T-helper 1 cell treated with Interleukin-12 subunit alpha and Interleukin-12 subunit beta and Interleukin-4 antibody, amounts not matched to agents 30 μg/mL and 1 μg/mL, for 36 hours (primary cell): ENCODE measurements around the gene TCN2.

Experiments used
- H3K27ac Mint-ChIP-seq: one replicate; pipeline ENCODE4 v1.8.0; 2021; ENCODE audit warnings: mild to moderate bottlenecking, mixed read lengths
- H3K27me3 Mint-ChIP-seq: one replicate; pipeline ENCODE4 v1.8.0; 2021; ENCODE audit warnings: low read depth, mixed read lengths
- H3K36me3 Mint-ChIP-seq: one replicate; pipeline ENCODE4 v1.8.0; 2021; ENCODE audit warnings: low read depth, mixed read lengths
- H3K4me1 Mint-ChIP-seq: one replicate; pipeline ENCODE4 v1.8.0; 2021; ENCODE audit warnings: low read depth, mixed read lengths
- H3K4me3 Mint-ChIP-seq: one replicate; pipeline ENCODE4 v1.8.0; 2021; ENCODE audit warnings: mild to moderate bottlenecking, moderate library complexity, mixed read lengths
- H3K9me3 Mint-ChIP-seq: one replicate; pipeline ENCODE4 v1.8.0; 2021; ENCODE audit warnings: mixed read lengths

TCN2 gene

GRCh38 chr22:30640361-30640760 lies 33.4 kb downstream of the TCN2 start:
- Mint-ChIP-seq H3K36me3 (peaks cover 8% of the 10 kb centered on the region), H3K27me3 (no peaks in the 10 kb centered on the region), H3K4me3 (no peak overlapping the region)

GRCh38 chr22:30640839-30641430 lies 34.0 kb downstream of the TCN2 start:
- Mint-ChIP-seq H3K36me3 (peaks cover 8% of the 10 kb centered on the region), H3K9me3 (no peaks in the 10 kb centered on the region), H3K4me1 (peaks cover 31% of the 10 kb centered on the region), H3K27me3 (no peaks in the 10 kb centered on the region), H3K27ac (no peak overlapping the region), H3K4me3 (no peak overlapping the region)

More at GRCh38 chr22:30640361-30640760, 33.4 kb downstream of the TCN2 start:
- H3K4me1 Mint-ChIP-seq: peaks cover 31% of the 10 kb centered on the region
- no peaks in the 10 kb centered on the region for H3K9me3 Mint-ChIP-seq
- H3K27ac Mint-ChIP-seq: no peak overlapping the region

- H3K36me3 Mint-ChIP-seq: peaks cover 9% of the 10 kb centered on the region
- no peak overlapping the region for H3K4me3 Mint-ChIP-seq
- H3K27me3 Mint-ChIP-seq: no peaks in the 10 kb centered on the region
- peaks cover 28% of the 10 kb centered on the region for H3K4me1 Mint-ChIP-seq
- H3K27ac Mint-ChIP-seq: peak overlapping the region; percentile 53
- no peaks in the 10 kb centered on the region for H3K9me3 Mint-ChIP-seq
Measured at GRCh38 chr22:30643055-30643875, 36.3 kb downstream of the TCN2 start.

GRCh38 chr22:30646518-30647160 lies 39.7 kb downstream of the TCN2 start:
- H3K27ac Mint-ChIP-seq: no peak overlapping the region

GRCh38 chr22:30647536-30647935 lies 40.6 kb downstream of the TCN2 start:
- Mint-ChIP-seq H3K4me3 (no peak overlapping the region), H3K9me3 (no peaks in the 10 kb centered on the region), H3K36me3 (peaks cover 7% of the 10 kb centered on the region), H3K27ac (no peak overlapping the region), H3K27me3 (no peaks in the 10 kb centered on the region), H3K4me1 (peaks cover 40% of the 10 kb centered on the region)

More at GRCh38 chr22:30646518-30647160, 39.7 kb downstream of the TCN2 start:
- peaks cover 7% of the 10 kb centered on the region for H3K36me3 Mint-ChIP-seq
- H3K4me3 Mint-ChIP-seq: no peak overlapping the region
- H3K27me3 Mint-ChIP-seq: no peaks in the 10 kb centered on the region
- H3K4me1 Mint-ChIP-seq: peaks cover 34% of the 10 kb centered on the region
- no peaks in the 10 kb centered on the region for H3K9me3 Mint-ChIP-seq

- no peaks in the 10 kb centered on the region for H3K27me3 Mint-ChIP-seq
- peak overlapping the region; percentile 88 for H3K27ac Mint-ChIP-seq
- H3K4me3 Mint-ChIP-seq: no peak overlapping the region
- peaks cover 35% of the 10 kb centered on the region for H3K4me1 Mint-ChIP-seq
- peaks cover 7% of the 10 kb centered on the region for H3K36me3 Mint-ChIP-seq
- no peaks in the 10 kb centered on the region for H3K9me3 Mint-ChIP-seq
Measured at GRCh38 chr22:30648825-30649224, 41.9 kb downstream of the TCN2 start.

- Mint-ChIP-seq H3K4me3 (no peak overlapping the region), H3K27ac (peak overlapping the region; percentile 88)
Measured at GRCh38 chr22:30649430-30650007, 42.5 kb downstream of the TCN2 start.

GRCh38 chr22:30650508-30651116 lies 43.6 kb downstream of the TCN2 start:
- H3K27ac Mint-ChIP-seq: peak overlapping the region; percentile 46
- no peaks in the 10 kb centered on the region for H3K9me3 Mint-ChIP-seq
- H3K36me3 Mint-ChIP-seq: peaks cover 9% of the 10 kb centered on the region
- peaks cover 31% of the 10 kb centered on the region for H3K4me1 Mint-ChIP-seq
- H3K27me3 Mint-ChIP-seq: no peaks in the 10 kb centered on the region
- no peak overlapping the region for H3K4me3 Mint-ChIP-seq

More at GRCh38 chr22:30649430-30650007, 42.5 kb downstream of the TCN2 start:
- Mint-ChIP-seq H3K4me1 (peaks cover 31% of the 10 kb centered on the region), H3K27me3 (no peaks in the 10 kb centered on the region), H3K36me3 (peaks cover 9% of the 10 kb centered on the region), H3K9me3 (no peaks in the 10 kb centered on the region)

- H3K27me3 Mint-ChIP-seq: no peaks in the 10 kb centered on the region
- peaks cover 8% of the 10 kb centered on the region for H3K36me3 Mint-ChIP-seq
- H3K4me1 Mint-ChIP-seq: peaks cover 31% of the 10 kb centered on the region
- no peak overlapping the region for H3K4me3 Mint-ChIP-seq
- no peak overlapping the region for H3K27ac Mint-ChIP-seq
- H3K9me3 Mint-ChIP-seq: no peaks in the 10 kb centered on the region
Measured at GRCh38 chr22:30652852-30653251, 45.9 kb downstream of the TCN2 start.

GRCh38 chr22:30654361-30654760 lies 47.4 kb downstream of the TCN2 start:
- H3K4me1 Mint-ChIP-seq: peaks cover 21% of the 10 kb centered on the region
- no peak overlapping the region for H3K27ac Mint-ChIP-seq
- no peak overlapping the region for H3K4me3 Mint-ChIP-seq

GRCh38 chr22:30655532-30655931 lies 48.6 kb downstream of the TCN2 start:
- Mint-ChIP-seq H3K9me3 (no peaks in the 10 kb centered on the region), H3K4me1 (peaks cover 18% of the 10 kb centered on the region), H3K4me3 (no peak overlapping the region), H3K36me3 (peaks cover 12% of the 10 kb centered on the region), H3K27me3 (no peaks in the 10 kb centered on the region), H3K27ac (no peak overlapping the region)

More at GRCh38 chr22:30654361-30654760, 47.4 kb downstream of the TCN2 start:
- peaks cover 4% of the 10 kb centered on the region for H3K36me3 Mint-ChIP-seq
- H3K27me3 Mint-ChIP-seq: no peaks in the 10 kb centered on the region
- no peaks in the 10 kb centered on the region for H3K9me3 Mint-ChIP-seq

GRCh38 chr22:30662040-30662439 lies 55.1 kb downstream of the TCN2 start:
- Mint-ChIP-seq H3K4me1 (peaks cover 18% of the 10 kb centered on the region), H3K27ac (no peak overlapping the region), H3K4me3 (no peak overlapping the region), H3K36me3 (peaks cover 34% of the 10 kb centered on the region), H3K9me3 (no peaks in the 10 kb centered on the region), H3K27me3 (no peaks in the 10 kb centered on the region)

- Mint-ChIP-seq H3K27ac (no peak overlapping the region), H3K4me1 (peaks cover 25% of the 10 kb centered on the region), H3K9me3 (no peaks in the 10 kb centered on the region), H3K27me3 (peaks cover 5% of the 10 kb centered on the region), H3K4me3 (no peak overlapping the region), H3K36me3 (peaks cover 31% of the 10 kb centered on the region)
Measured at GRCh38 chr22:30664798-30665197, 57.8 kb downstream of the TCN2 start.

GRCh38 chr22:30665266-30665665 lies 58.3 kb downstream of the TCN2 start:
- Mint-ChIP-seq H3K27ac (no peak overlapping the region), H3K9me3 (no peaks in the 10 kb centered on the region), H3K4me3 (no peak overlapping the region)

More at GRCh38 chr22:30665266-30665665, 58.3 kb downstream of the TCN2 start:
- Mint-ChIP-seq H3K36me3 (peaks cover 27% of the 10 kb centered on the region), H3K27me3 (peaks cover 5% of the 10 kb centered on the region), H3K4me1 (peaks cover 24% of the 10 kb centered on the region)
